Liver (tissue), 3 donors: ENCODE results near the gene GATB.

ENCODE experiments used
- ATF3 ChIP-seq: IDR thresholded peaks from 2 replicates; pipeline ENCODE4 v1.6.1; 2016; ENCODE audit warnings: antibody characterized with exemption
- CTCF ChIP-seq: fragments of 150-350 bp; IDR thresholded peaks from 2 replicates; pipeline ENCODE4 v1.5.1; 2017; ENCODE audit warnings: improper control_type of control experiment, low read depth, low read length; ENCODE audit not compliant: missing input control
- FOXA1 ChIP-seq: IDR thresholded peaks from 2 replicates; pipeline ENCODE4 v1.6.1; 2016; ENCODE audit warnings: antibody characterized with exemption
- GABPA ChIP-seq, 2 donors: IDR thresholded peaks in 1 of 2; conservative IDR thresholded peaks in 1 of 2; 2 replicates each; pipeline ENCODE4 v1.6.1; 2016; ENCODE audit warnings: antibody characterized with exemption in 2 of 2, mild to moderate bottlenecking in 1 of 2, moderate library complexity in 1 of 2
- JUND ChIP-seq, 2 donors: IDR thresholded peaks; 2 replicates each; pipeline ENCODE4 v1.6.1; 2016; ENCODE audit warnings: antibody characterized with exemption in 2 of 2
- MAX ChIP-seq: IDR thresholded peaks from 2 replicates; pipeline ENCODE4 v1.6.1; 2016; ENCODE audit warnings: antibody characterized with exemption
- NR2F2 ChIP-seq: IDR thresholded peaks from 2 replicates; pipeline ENCODE4 v1.6.1; 2016; ENCODE audit warnings: antibody characterized with exemption
- RAD21 ChIP-seq, 2 donors: IDR thresholded peaks; 2 replicates each; pipeline ENCODE4 v1.6.1; 2016; ENCODE audit warnings: antibody characterized with exemption in 2 of 2, mild to moderate bottlenecking in 2 of 2
- RXRA ChIP-seq, 2 donors: IDR thresholded peaks; 2 replicates each; pipeline ENCODE4 v1.6.1; 2017 to 2018; ENCODE audit warnings: antibody characterized with exemption in 2 of 2, mild to moderate bottlenecking in 1 of 2
- SP1 ChIP-seq: IDR thresholded peaks from 2 replicates; pipeline ENCODE4 v1.6.1; 2018; ENCODE audit warnings: antibody characterized with exemption, mild to moderate bottlenecking
- TAF1 ChIP-seq: conservative IDR thresholded peaks from 2 replicates; pipeline ENCODE4 v1.6.1; 2016; ENCODE audit warnings: antibody characterized with exemption, mild to moderate bottlenecking
- YY1 ChIP-seq: IDR thresholded peaks from 2 replicates; pipeline ENCODE4 v1.6.1; 2016; ENCODE audit warnings: antibody characterized with exemption, mild to moderate bottlenecking
- ZBTB33 ChIP-seq: IDR thresholded peaks from 2 replicates; pipeline ENCODE4 v1.6.1; 2016; ENCODE audit warnings: antibody characterized with exemption
- donor health status: healthy.
- donor health status: healthy.

GRCh38 chr4:151786158-151786495, 25.3 kb upstream of the GATB start:
- TF ChIP-seq CTCF (no peak), JUND (IDR thresholded peaks at IDR 0.05) (no peak), SP1 (no peak), TAF1 (no peak), ZBTB33 (no peak), MAX (no peak), RAD21 (IDR thresholded peaks at IDR 0.05) (no peak), FOXA1 (no peak), RXRA (IDR thresholded peaks at IDR 0.05) (no peak), YY1 (no peak), GABPA (IDR thresholded peaks at IDR 0.05 in 1 of 2, conservative IDR thresholded peaks at IDR 0.05 in 1 of 2) (no peak), ATF3 (no peak), NR2F2 (no peak)
